Neural progenitor cell (in vitro differentiated cells): ENCODE measurements around the gene GFPT2. TPM values are rescaled to one million over a fixed set of nuclear protein-coding genes. Genes with fewer than 3 reads are reported as not detected.

ENCODE experiments used
- DNase-seq: peaks from one replicate; pipeline ENCODE4 v3.0.0-alpha.2; 2016; ENCODE audit warnings: low spot score
- H2AFZ ChIP-seq: fragments of 200-600 bp; sonication (generic); replicated peaks from 2 replicates; pipeline ENCODE4 v1.6.1; 2016; ENCODE audit warnings: antibody characterized with exemption
- H3F3A ChIP-seq: fragments of 200-600 bp; sonication (generic); 2 replicates; pipeline ENCODE4 v1.6.1; 2016; ENCODE audit warnings: antibody characterized with exemption, low read depth
- H3K27ac ChIP-seq: fragments of 200-600 bp; sonication (generic); 2 replicates; pipeline ENCODE4 v1.5.1; 2016; ENCODE audit warnings: mild to moderate bottlenecking
- H3K27me3 ChIP-seq: fragments of 200-600 bp; sonication (generic); 2 replicates; pipeline ENCODE4 v1.6.1; 2016; ENCODE audit warnings: mild to moderate bottlenecking, moderate library complexity
- H3K36me3 ChIP-seq: fragments of 200-600 bp; sonication (generic); 2 replicates; pipeline ENCODE4 v1.5.1; 2016
- H3K4me1 ChIP-seq: fragments of 200-600 bp; sonication (generic); 2 replicates; pipeline ENCODE4 v1.6.1; 2016; ENCODE audit warnings: mixed run types
- H3K4me2 ChIP-seq: fragments of 200-600 bp; sonication (generic); 2 replicates; pipeline ENCODE4 v1.6.1; 2016
- H3K4me3 ChIP-seq: fragments of 200-600 bp; sonication (generic); 2 replicates; pipeline ENCODE4 v1.5.1; 2016
- H3K79me2 ChIP-seq: fragments of 200-600 bp; sonication (generic); 2 replicates; pipeline ENCODE4 v1.6.1; 2016; ENCODE audit warnings: low read depth
- H3K9ac ChIP-seq: fragments of 200-600 bp; sonication (generic); 2 replicates; pipeline ENCODE4 v1.6.1; 2016
- H3K9me3 ChIP-seq: fragments of 200-600 bp; sonication (generic); 2 replicates; pipeline ENCODE4 v1.5.1; 2016; ENCODE audit warnings: low read depth
- H4K20me1 ChIP-seq: fragments of 200-600 bp; sonication (generic); 2 replicates; pipeline ENCODE4 v1.6.1; 2016; ENCODE audit warnings: low read depth
- H3K27ac Mint-ChIP-seq: 3 replicates; pipeline ENCODE4 v1.8.0; 2021; ENCODE audit warnings: mixed read lengths
- H3K27me3 Mint-ChIP-seq: 2 replicates; pipeline ENCODE4 v1.8.0; 2022; ENCODE audit warnings: low read depth, mild to moderate bottlenecking, inconsistent platforms, moderate library complexity, mixed read lengths; ENCODE audit not compliant: insufficient read depth
- H3K36me3 Mint-ChIP-seq: 3 replicates; pipeline ENCODE4 v1.8.0; 2021; ENCODE audit warnings: mixed read lengths
- H3K4me1 Mint-ChIP-seq: 3 replicates; pipeline ENCODE4 v1.8.0; 2021; ENCODE audit warnings: mixed read lengths
- H3K4me3 Mint-ChIP-seq: 3 replicates; pipeline ENCODE4 v1.8.0; 2021; ENCODE audit warnings: mild to moderate bottlenecking, moderate library complexity, mixed read lengths
- H3K9me3 Mint-ChIP-seq: 3 replicates; pipeline ENCODE4 v1.8.0; 2020; ENCODE audit warnings: mixed read lengths
- EZH2 ChIP-seq: fragments of 200-600 bp; sonication (generic); IDR thresholded peaks from 2 replicates; pipeline ENCODE4 v1.6.1; 2017; ENCODE audit warnings: antibody characterized with exemption, mild to moderate bottlenecking, moderate library complexity
- EZH2phosphoT487 ChIP-seq: fragments of 200-600 bp; sonication (generic); IDR thresholded peaks from 2 replicates; pipeline ENCODE4 v1.6.1; 2017; ENCODE audit warnings: antibody characterized with exemption
- total RNA-seq: library from RNA; depleted of rRNA; stranded (reverse); fragments of >200 nt; gene quantifications from 2 replicates; pipeline ENCODE4 v1.2.3, GENCODE V29; 2015; ENCODE audit warnings: low replicate concordance
- TF ChIP-seq, protein P1 (sequence below): fragments of 200-600 bp; sonication (generic); IDR thresholded peaks from 2 replicates; pipeline ENCODE4 v1.5.1; 2017; ENCODE audit warnings: antibody characterized with exemption, mild to moderate bottlenecking

GFPT2 gene
- total RNA-seq, 1 donor from 2014 or later, result 18.9 TPM

DNA sequence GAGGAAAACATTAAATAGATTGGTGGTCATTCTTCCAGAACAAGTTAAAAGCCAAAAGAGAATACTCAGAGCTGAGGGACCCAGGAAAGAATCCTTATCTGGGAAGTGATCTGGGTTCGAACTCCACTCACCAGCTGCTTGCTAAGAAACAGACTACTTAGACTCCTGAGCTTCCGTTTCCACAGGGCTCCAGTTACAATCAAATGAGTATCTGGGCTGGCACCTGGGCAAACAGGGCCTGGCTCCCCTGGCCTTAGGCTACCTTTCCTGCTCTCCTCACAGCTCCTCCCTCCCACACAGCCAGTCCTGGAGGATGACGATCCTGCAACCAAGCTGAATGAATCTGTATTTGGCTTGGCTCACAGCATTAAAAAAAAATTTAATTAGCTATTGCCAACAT, 63.7 kb downstream of the GFPT2 start:
- H3K4me1 ChIP-seq, result peaks cover 5% of the 10 kb centered on the region
- Mint-ChIP-seq H3K4me1 (peaks cover 20% of the 10 kb centered on the region), H3K4me3 (peak overlapping the region; percentile 24), H3K27me3 (peaks cover 10% of the 10 kb centered on the region), H3K36me3 (peaks cover 42% of the 10 kb centered on the region), H3K9me3 (peaks cover 27% of the 10 kb centered on the region), H3K27ac (no peak overlapping the region)
- no peaks in the 10 kb centered on the region for H3K9me3 ChIP-seq
- no peak overlapping the region for H2AFZ ChIP-seq
- DNase-seq, result no peak
- H3K4me2 ChIP-seq, result no peak overlapping the region
- peaks cover 47% of the 10 kb centered on the region for H3K79me2 ChIP-seq
- H3K9ac ChIP-seq, result no peak overlapping the region
- no peak for TF ChIP-seq EZH2phosphoT487
- TF ChIP-seq EZH2, result no peak
- TF ChIP-seq, protein P1, sequence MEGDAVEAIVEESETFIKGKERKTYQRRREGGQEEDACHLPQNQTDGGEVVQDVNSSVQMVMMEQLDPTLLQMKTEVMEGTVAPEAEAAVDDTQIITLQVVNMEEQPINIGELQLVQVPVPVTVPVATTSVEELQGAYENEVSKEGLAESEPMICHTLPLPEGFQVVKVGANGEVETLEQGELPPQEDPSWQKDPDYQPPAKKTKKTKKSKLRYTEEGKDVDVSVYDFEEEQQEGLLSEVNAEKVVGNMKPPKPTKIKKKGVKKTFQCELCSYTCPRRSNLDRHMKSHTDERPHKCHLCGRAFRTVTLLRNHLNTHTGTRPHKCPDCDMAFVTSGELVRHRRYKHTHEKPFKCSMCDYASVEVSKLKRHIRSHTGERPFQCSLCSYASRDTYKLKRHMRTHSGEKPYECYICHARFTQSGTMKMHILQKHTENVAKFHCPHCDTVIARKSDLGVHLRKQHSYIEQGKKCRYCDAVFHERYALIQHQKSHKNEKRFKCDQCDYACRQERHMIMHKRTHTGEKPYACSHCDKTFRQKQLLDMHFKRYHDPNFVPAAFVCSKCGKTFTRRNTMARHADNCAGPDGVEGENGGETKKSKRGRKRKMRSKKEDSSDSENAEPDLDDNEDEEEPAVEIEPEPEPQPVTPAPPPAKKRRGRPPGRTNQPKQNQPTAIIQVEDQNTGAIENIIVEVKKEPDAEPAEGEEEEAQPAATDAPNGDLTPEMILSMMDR, result no peak
- peaks cover 44% of the 10 kb centered on the region for H4K20me1 ChIP-seq
- no peak overlapping the region for H3K27ac ChIP-seq
- H3K36me3 ChIP-seq, result no peaks in the 10 kb centered on the region
- no peak overlapping the region for H3K4me3 ChIP-seq
- peaks cover 17% of the 10 kb centered on the region for H3F3A ChIP-seq
- H3K27me3 ChIP-seq, result no peaks in the 10 kb centered on the region

DNA sequence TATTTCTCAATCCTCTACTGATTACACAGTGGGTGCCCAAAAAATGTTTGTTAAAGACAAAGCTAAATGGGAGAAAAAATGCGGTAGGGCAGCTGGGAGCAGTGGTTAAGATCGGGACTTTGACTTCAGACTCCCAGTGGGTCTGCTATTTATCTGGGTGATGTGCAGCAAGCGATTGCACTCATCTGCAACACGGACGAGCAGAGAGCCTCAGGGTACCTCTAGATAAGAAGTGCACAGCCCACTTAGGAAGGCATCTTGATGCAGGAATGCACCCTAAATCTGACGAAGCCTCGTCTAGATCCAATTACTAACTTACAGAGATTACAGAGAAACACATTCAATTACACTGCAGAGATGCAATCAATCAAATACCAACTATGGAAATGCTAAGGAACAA, 65.3 kb downstream of the GFPT2 start:
- Histone ChIP-seq H3K9me3 (no peaks in the 10 kb centered on the region), H3K79me2 (peaks cover 47% of the 10 kb centered on the region), H3K27ac (no peak overlapping the region), H3K9ac (no peak overlapping the region), H4K20me1 (peaks cover 31% of the 10 kb centered on the region), H2AFZ (no peak overlapping the region), H3K36me3 (no peaks in the 10 kb centered on the region), H3K27me3 (no peaks in the 10 kb centered on the region), H3K4me3 (no peak overlapping the region), H3K4me2 (no peak overlapping the region), H3F3A (peaks cover 12% of the 10 kb centered on the region), H3K4me1 (peaks cover 5% of the 10 kb centered on the region)
- peaks cover 34% of the 10 kb centered on the region for H3K9me3 Mint-ChIP-seq
- H3K4me3 Mint-ChIP-seq, result no peak overlapping the region
- no peak for DNase-seq
- peaks cover 48% of the 10 kb centered on the region for H3K36me3 Mint-ChIP-seq
- H3K27me3 Mint-ChIP-seq, result peaks cover 10% of the 10 kb centered on the region
- no peak overlapping the region for H3K27ac Mint-ChIP-seq
- TF ChIP-seq EZH2phosphoT487 (no peak), EZH2 (no peak)
- TF ChIP-seq, protein P1, result no peak
- H3K4me1 Mint-ChIP-seq, result peaks cover 10% of the 10 kb centered on the region

DNA sequence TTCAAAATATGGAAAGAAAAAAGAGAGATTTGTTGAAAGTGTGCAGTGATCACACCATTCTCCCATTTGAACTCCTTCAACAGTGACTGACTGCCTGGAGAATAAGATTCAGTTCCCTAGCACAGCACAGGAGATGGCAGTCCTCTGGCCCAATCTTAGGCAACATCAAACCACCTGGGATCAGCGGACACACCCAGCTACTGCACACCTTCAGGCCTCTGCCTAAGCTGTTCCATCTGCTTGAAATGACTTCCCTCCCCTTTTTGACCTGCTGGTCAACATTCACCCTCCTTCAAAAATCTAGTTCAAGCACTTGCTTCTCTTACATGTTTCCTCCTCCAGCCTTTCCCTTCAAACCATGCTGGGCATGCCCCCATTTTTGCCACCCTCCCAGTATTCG, 65.7 kb downstream of the GFPT2 start:
- Histone ChIP-seq H3K4me3 (no peak overlapping the region), H3K27me3 (no peaks in the 10 kb centered on the region), H4K20me1 (peaks cover 31% of the 10 kb centered on the region), H3K27ac (no peak overlapping the region), H3K9me3 (no peaks in the 10 kb centered on the region), H3K79me2 (peaks cover 47% of the 10 kb centered on the region), H2AFZ (no peak overlapping the region), H3K9ac (no peak overlapping the region), H3F3A (peaks cover 7% of the 10 kb centered on the region), H3K36me3 (no peaks in the 10 kb centered on the region), H3K4me2 (no peak overlapping the region), H3K4me1 (peaks cover 5% of the 10 kb centered on the region)
- H3K4me3 Mint-ChIP-seq, result no peak overlapping the region
- peaks cover 52% of the 10 kb centered on the region for H3K36me3 Mint-ChIP-seq
- TF ChIP-seq EZH2 (no peak), EZH2phosphoT487 (no peak)
- TF ChIP-seq, protein P1, result no peak
- no peak overlapping the region for H3K27ac Mint-ChIP-seq
- peaks cover 10% of the 10 kb centered on the region for H3K4me1 Mint-ChIP-seq
- no peak for DNase-seq
- H3K9me3 Mint-ChIP-seq, result peaks cover 37% of the 10 kb centered on the region
- peaks cover 8% of the 10 kb centered on the region for H3K27me3 Mint-ChIP-seq
